SK-N-SH treated with all-trans-retinoic acid at 6 μM for 48 hours (cell line): ENCODE results near the gene YEATS4.

Experiments
- ATAC-seq: fragments of 200-7000 bp; cut with Tn5 transposase; 3 replicates; pipeline ENCODE4 v1.9.1; 2020; ENCODE audit warnings: mild to moderate bottlenecking, moderate library complexity
- ARNTL ChIP-seq: fragments of 450-650 bp; formaldehyde crosslinking; IDR thresholded peaks from 2 replicates; pipeline ENCODE4 v1.5.0; 2020; ENCODE audit warnings: low read depth, mild to moderate bottlenecking, moderate library complexity, borderline replicate concordance
- CREB5 ChIP-seq: fragments of 250-450 bp; sonication (Bioruptor Pico); IDR thresholded peaks from 2 replicates; pipeline ENCODE4 v1.5.1; 2020; ENCODE audit warnings: low read depth, mild to moderate bottlenecking, moderate library complexity
- CSRNP3 ChIP-seq: fragments of 250-450 bp; sonication (Bioruptor Pico); IDR thresholded peaks from 2 replicates; pipeline ENCODE4 v1.5.1; 2021; ENCODE audit warnings: mild to moderate bottlenecking, moderate library complexity
- ESRRG ChIP-seq: fragments of 250-450 bp; sonication (Bioruptor Pico); IDR thresholded peaks from 2 replicates; pipeline ENCODE4 v1.6.1; 2021; ENCODE audit warnings: mild to moderate bottlenecking
- GLIS3 ChIP-seq: fragments of 250-450 bp; sonication (Bioruptor Pico); IDR thresholded peaks from 2 replicates; pipeline ENCODE4 v1.5.0; 2020; ENCODE audit warnings: mild to moderate bottlenecking, moderate library complexity
- ISL1 ChIP-seq: fragments of 250-450 bp; sonication (Bioruptor Pico); IDR thresholded peaks from 2 replicates; pipeline ENCODE4 v2.1.2; 2022; ENCODE audit warnings: mild to moderate bottlenecking, moderate library complexity
- OSR1 ChIP-seq: fragments of 250-450 bp; sonication (Bioruptor Pico); IDR thresholded peaks from 2 replicates; pipeline ENCODE4 v1.8.0; 2022; ENCODE audit warnings: moderate library complexity, mild to moderate bottlenecking, inconsistent platforms
- PATZ1 ChIP-seq: fragments of 250-450 bp; sonication (Bioruptor Pico); IDR thresholded peaks from 2 replicates; pipeline ENCODE4 v1.8.0; 2020; ENCODE audit warnings: mild to moderate bottlenecking, moderate library complexity, borderline replicate concordance
- RARB ChIP-seq: fragments of 250-450 bp; sonication (Bioruptor Pico); IDR thresholded peaks from 2 replicates; pipeline ENCODE4 v1.8.0; 2021; ENCODE audit warnings: mild to moderate bottlenecking, moderate library complexity
- SNAI2 ChIP-seq: fragments of 250-450 bp; sonication (Bioruptor Pico); IDR thresholded peaks from 2 replicates; pipeline ENCODE4 v1.5.0; 2020; ENCODE audit warnings: mild to moderate bottlenecking, moderate library complexity
- TCF4 ChIP-seq: fragments of 250-450 bp; sonication (Bioruptor Pico); IDR thresholded peaks from 2 replicates; pipeline ENCODE4 v1.8.0; 2021; ENCODE audit warnings: mild to moderate bottlenecking, moderate library complexity, borderline replicate concordance
- TOX ChIP-seq: fragments of 250-450 bp; sonication (Bioruptor Pico); IDR thresholded peaks from 2 replicates; pipeline ENCODE4 v1.8.0; 2021; ENCODE audit warnings: mild to moderate bottlenecking, moderate library complexity, borderline replicate concordance
- ZC3H10 ChIP-seq: fragments of 250-450 bp; sonication (Bioruptor Pico); IDR thresholded peaks from 2 replicates; pipeline ENCODE4 v1.5.1; 2021; ENCODE audit warnings: mild to moderate bottlenecking, moderate library complexity
- ZFP3 ChIP-seq: fragments of 250-450 bp; sonication (Bioruptor Pico); IDR thresholded peaks from 2 replicates; pipeline ENCODE4 v1.5.0; 2020; ENCODE audit warnings: mild to moderate bottlenecking, moderate library complexity
- ZNF565 ChIP-seq: fragments of 450-650 bp; formaldehyde crosslinking; conservative IDR thresholded peaks from 2 replicates; pipeline ENCODE4 v1.5.0; 2020; ENCODE audit warnings: low read depth, mild to moderate bottlenecking, moderate library complexity
- ZNF70 ChIP-seq: fragments of 450-650 bp; formaldehyde crosslinking; IDR thresholded peaks from 2 replicates; pipeline ENCODE4 v1.5.0; 2020; ENCODE audit warnings: mild to moderate bottlenecking, moderate library complexity
- ZNF8 ChIP-seq: fragments of 450-650 bp; formaldehyde crosslinking; IDR thresholded peaks from 2 replicates; pipeline ENCODE4 v1.5.0; 2020; ENCODE audit warnings: mild to moderate bottlenecking, moderate library complexity
- TF ChIP-seq, protein P1 (sequence below): fragments of 250-450 bp; sonication (Bioruptor Pico); IDR thresholded peaks from 2 replicates; pipeline ENCODE4 v1.5.0; 2020; ENCODE audit warnings: mild to moderate bottlenecking, moderate library complexity
- TF ChIP-seq, protein P2 (sequence below): fragments of 250-450 bp; sonication (Bioruptor Pico); IDR thresholded peaks from 2 replicates; pipeline ENCODE4 v1.8.0; 2021; ENCODE audit warnings: low read depth, mild to moderate bottlenecking, moderate library complexity, borderline replicate concordance

The YEATS4 gene

GRCh38 chr12:69438539-69438938 lies 79.0 kb downstream of the YEATS4 start (continued):
- TF ChIP-seq, protein P1, sequence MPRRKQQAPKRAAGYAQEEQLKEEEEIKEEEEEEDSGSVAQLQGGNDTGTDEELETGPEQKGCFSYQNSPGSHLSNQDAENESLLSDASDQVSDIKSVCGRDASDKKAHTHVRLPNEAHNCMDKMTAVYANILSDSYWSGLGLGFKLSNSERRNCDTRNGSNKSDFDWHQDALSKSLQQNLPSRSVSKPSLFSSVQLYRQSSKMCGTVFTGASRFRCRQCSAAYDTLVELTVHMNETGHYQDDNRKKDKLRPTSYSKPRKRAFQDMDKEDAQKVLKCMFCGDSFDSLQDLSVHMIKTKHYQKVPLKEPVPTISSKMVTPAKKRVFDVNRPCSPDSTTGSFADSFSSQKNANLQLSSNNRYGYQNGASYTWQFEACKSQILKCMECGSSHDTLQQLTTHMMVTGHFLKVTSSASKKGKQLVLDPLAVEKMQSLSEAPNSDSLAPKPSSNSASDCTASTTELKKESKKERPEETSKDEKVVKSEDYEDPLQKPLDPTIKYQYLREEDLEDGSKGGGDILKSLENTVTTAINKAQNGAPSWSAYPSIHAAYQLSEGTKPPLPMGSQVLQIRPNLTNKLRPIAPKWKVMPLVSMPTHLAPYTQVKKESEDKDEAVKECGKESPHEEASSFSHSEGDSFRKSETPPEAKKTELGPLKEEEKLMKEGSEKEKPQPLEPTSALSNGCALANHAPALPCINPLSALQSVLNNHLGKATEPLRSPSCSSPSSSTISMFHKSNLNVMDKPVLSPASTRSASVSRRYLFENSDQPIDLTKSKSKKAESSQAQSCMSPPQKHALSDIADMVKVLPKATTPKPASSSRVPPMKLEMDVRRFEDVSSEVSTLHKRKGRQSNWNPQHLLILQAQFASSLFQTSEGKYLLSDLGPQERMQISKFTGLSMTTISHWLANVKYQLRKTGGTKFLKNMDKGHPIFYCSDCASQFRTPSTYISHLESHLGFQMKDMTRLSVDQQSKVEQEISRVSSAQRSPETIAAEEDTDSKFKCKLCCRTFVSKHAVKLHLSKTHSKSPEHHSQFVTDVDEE = no peak
- no peak for TF ChIP-seq ZNF70 (CRISPR knock-in tag)
- no peak for TF ChIP-seq ZNF565 (CRISPR knock-in tag)
- no peak for TF ChIP-seq CREB5 (CRISPR knock-in tag)
- no peak for TF ChIP-seq RARB (CRISPR knock-in tag)
- TF ChIP-seq ZFP3 = no peak
- no peak for TF ChIP-seq OSR1 (CRISPR knock-in tag)
- TF ChIP-seq GLIS3 (CRISPR knock-in tag) = no peak
- no peak for TF ChIP-seq ZC3H10
- no peak for TF ChIP-seq ARNTL (CRISPR knock-in tag)

GRCh38 chr12:69440016-69440415 lies 80.5 kb downstream of the YEATS4 start:
- no peak for TF ChIP-seq RARB (CRISPR knock-in tag)
- TF ChIP-seq, protein P1 = no peak
- TF ChIP-seq ISL1 (CRISPR knock-in tag) = no peak
- TF ChIP-seq ESRRG (CRISPR knock-in tag) = no peak
- TF ChIP-seq TCF4 = no peak
- TF ChIP-seq GLIS3 (CRISPR knock-in tag) = no peak
- TF ChIP-seq ZC3H10 = no peak
- no peak for TF ChIP-seq SNAI2 (CRISPR knock-in tag)
- no peak for TF ChIP-seq PATZ1 (CRISPR knock-in tag)
- no peak for TF ChIP-seq ARNTL (CRISPR knock-in tag)
- TF ChIP-seq CSRNP3 (CRISPR knock-in tag) = no peak
- TF ChIP-seq TOX (CRISPR knock-in tag) = no peak
- TF ChIP-seq CREB5 (CRISPR knock-in tag) = no peak
- TF ChIP-seq, protein P2, sequence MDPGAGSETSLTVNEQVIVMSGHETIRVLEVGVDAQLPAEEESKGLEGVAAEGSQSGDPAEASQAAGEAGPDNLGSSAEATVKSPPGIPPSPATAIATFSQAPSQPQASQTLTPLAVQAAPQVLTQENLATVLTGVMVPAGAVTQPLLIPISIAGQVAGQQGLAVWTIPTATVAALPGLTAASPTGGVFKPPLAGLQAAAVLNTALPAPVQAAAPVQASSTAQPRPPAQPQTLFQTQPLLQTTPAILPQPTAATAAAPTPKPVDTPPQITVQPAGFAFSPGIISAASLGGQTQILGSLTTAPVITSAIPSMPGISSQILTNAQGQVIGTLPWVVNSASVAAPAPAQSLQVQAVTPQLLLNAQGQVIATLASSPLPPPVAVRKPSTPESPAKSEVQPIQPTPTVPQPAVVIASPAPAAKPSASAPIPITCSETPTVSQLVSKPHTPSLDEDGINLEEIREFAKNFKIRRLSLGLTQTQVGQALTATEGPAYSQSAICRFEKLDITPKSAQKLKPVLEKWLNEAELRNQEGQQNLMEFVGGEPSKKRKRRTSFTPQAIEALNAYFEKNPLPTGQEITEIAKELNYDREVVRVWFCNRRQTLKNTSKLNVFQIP (CRISPR knock-in tag) = no peak
- TF ChIP-seq ZNF8 (CRISPR knock-in tag) = no peak
- TF ChIP-seq ZNF70 (CRISPR knock-in tag) = no peak
- no peak for ATAC-seq
